ENCODE measurements around the gene NDUFS5. TPM values are rescaled to one million over a fixed set of nuclear protein-coding genes. Genes with fewer than 3 reads are reported as not detected.

Gene NDUFS5
- 293 and 570 TPM in 2 replicates for total RNA-seq

GRCh38 chr1:39026051-39026865 is at the start of gene NDUFS5:
Gene NDUFS5 (plus strand): TSS chr1:39026350. CDS start chr1:39028725, 2,375 bp downstream.

GRCh38 chr1:38990738-38991637 is 35.2 kb upstream of the NDUFS5 start, which contains the start of gene AKIRIN1:
Gene AKIRIN1 (plus strand): TSS chr1:38991276. CDS start chr1:38991381, 105 bp downstream.

Other genes with a start within 250 kb of the NDUFS5 start
- 30.6 and 48.1 TPM in 2 replicates for gene RRAGC, start 166.6 kb upstream of the NDUFS5 start, total RNA-seq
- gene MYCBP, start 153.0 kb upstream of the NDUFS5 start, total RNA-seq: 3.5 and 8.3 TPM in 2 replicates
- under 0.01 TPM in 1 of 2 replicates, not detected in the other for gene GJA9, start 144.8 kb upstream of the NDUFS5 start, total RNA-seq
- gene RHBDL2, start 84.5 kb upstream of the NDUFS5 start, total RNA-seq: 0.73 and 0.83 TPM in 2 replicates
- gene AKIRIN1, start 35.1 kb upstream of the NDUFS5 start, total RNA-seq: 25.6 and 52.6 TPM in 2 replicates
- 237 and 311 TPM in 2 replicates for gene MACF1, start 178.3 kb downstream of the NDUFS5 start, total RNA-seq